ENCODE measurements around the gene PRKN.

Gene PRKN

DNA sequence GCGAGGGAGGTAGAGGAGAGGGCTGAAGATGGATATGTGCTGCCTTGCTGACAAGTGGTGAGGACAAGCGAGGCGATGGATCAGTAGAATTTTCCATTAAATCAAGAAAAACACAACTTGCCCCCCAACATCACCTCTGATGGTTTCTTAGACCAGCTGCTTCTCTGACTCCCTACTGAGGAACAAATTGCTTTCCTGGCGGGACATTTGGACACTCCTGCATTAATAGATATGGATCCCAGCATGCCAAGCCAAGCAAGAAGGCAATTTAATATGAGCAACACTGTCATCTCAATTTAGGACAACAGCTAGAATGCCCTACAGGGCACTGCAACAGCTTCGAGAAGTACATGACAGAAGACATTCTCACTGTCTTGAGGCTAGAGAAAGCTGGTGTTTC is 1205.3 kb downstream of the PRKN start:
- Histone ChIP-seq H4K20me1 (ENCODE audit: insufficient read depth, low read length) (no peaks in the 10 kb centered on the region), H3F3A (ENCODE audit: insufficient read depth, low read length) (no peaks in the 10 kb centered on the region), H2AFZ (ENCODE audit: low read length) (no peak overlapping the region)

DNA sequence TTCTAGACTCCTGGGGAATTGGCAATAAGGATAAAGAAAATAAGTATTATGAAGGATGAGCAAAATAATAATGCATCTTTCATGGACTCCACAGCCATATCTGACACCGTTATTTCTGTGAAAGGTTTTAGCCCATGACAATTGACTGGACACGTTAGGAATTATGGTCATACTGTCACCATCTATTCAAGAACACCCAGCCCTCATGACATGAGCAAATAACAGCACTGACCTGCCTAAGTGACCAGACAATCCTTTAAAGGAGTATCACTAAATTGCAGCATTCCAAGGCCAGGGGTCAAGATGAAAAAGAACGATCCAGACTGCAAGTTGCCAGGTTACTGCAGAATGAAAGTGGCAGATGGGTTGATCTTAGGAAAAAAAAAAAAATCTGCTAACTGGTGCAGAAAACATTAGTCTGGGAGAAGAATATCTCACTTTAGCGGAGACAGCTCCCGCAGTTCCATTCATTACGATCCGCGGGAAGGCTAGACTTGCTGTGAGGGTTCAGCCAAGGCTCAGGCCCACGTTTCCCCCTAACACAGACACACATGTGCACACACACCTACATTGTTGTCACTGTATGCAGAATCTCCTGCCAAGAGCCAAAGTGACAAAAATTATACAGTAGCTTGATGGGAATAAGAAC is 1216.0 kb downstream of the PRKN start:
- Histone ChIP-seq H3F3A (ENCODE audit: insufficient read depth, low read length) (no peaks in the 10 kb centered on the region), H3K27me3 (ENCODE audit: insufficient read depth, low read length) (no peaks in the 10 kb centered on the region), H3K27ac (ENCODE audit: low read depth, low read length, poor library complexity, severe bottlenecking) (no peak overlapping the region), H4K20me1 (ENCODE audit: insufficient read depth, low read length) (no peaks in the 10 kb centered on the region), H3K4me2 (ENCODE audit: low read length) (no peak overlapping the region), H2AFZ (ENCODE audit: low read length) (no peak overlapping the region), H3K36me3 (ENCODE audit: insufficient read depth, low read length) (no peaks in the 10 kb centered on the region), H3K4me3 (ENCODE audit: low read depth, low read length, poor library complexity, severe bottlenecking) (no peak overlapping the region), H3K79me2 (ENCODE audit: insufficient read depth, low read length) (no peaks in the 10 kb centered on the region), H3K9me2 (ENCODE audit: low read depth, low read length) (no peaks in the 10 kb centered on the region), H3K9ac (ENCODE audit: low read length) (no peak overlapping the region), H3K9me3 (ENCODE audit: low read length) (no peaks in the 10 kb centered on the region), H3K4me1 (ENCODE audit: insufficient read depth, low read length, severe bottlenecking) (no peaks in the 10 kb centered on the region)
- TF ChIP-seq, protein P1, sequence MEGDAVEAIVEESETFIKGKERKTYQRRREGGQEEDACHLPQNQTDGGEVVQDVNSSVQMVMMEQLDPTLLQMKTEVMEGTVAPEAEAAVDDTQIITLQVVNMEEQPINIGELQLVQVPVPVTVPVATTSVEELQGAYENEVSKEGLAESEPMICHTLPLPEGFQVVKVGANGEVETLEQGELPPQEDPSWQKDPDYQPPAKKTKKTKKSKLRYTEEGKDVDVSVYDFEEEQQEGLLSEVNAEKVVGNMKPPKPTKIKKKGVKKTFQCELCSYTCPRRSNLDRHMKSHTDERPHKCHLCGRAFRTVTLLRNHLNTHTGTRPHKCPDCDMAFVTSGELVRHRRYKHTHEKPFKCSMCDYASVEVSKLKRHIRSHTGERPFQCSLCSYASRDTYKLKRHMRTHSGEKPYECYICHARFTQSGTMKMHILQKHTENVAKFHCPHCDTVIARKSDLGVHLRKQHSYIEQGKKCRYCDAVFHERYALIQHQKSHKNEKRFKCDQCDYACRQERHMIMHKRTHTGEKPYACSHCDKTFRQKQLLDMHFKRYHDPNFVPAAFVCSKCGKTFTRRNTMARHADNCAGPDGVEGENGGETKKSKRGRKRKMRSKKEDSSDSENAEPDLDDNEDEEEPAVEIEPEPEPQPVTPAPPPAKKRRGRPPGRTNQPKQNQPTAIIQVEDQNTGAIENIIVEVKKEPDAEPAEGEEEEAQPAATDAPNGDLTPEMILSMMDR (IDR thresholded peaks at IDR 0.05; ENCODE audit: low read length), result no peak
- no peak for TF ChIP-seq EZH2 (IDR thresholded peaks at IDR 0.05; ENCODE audit: borderline replicate concordance, low read length)

More for the DNA sequence above, 1205.3 kb downstream of the PRKN start:
- no peak overlapping the region for H3K9ac ChIP-seq (ENCODE audit: low read length)
- no peaks in the 10 kb centered on the region for H3K9me3 ChIP-seq (ENCODE audit: low read length)
- no peak for TF ChIP-seq EZH2 (IDR thresholded peaks at IDR 0.05; ENCODE audit: borderline replicate concordance, low read length)
- TF ChIP-seq, protein P1 (IDR thresholded peaks at IDR 0.05; ENCODE audit: low read length), result no peak
- no peaks in the 10 kb centered on the region for H3K4me1 ChIP-seq (ENCODE audit: insufficient read depth, low read length, severe bottlenecking)
- H3K79me2 ChIP-seq (ENCODE audit: insufficient read depth, low read length), result no peaks in the 10 kb centered on the region
- no peaks in the 10 kb centered on the region for H3K9me2 ChIP-seq (ENCODE audit: low read depth, low read length)
- no peak overlapping the region for H3K27ac ChIP-seq (ENCODE audit: low read depth, low read length, poor library complexity, severe bottlenecking)
- no peaks in the 10 kb centered on the region for H3K27me3 ChIP-seq (ENCODE audit: insufficient read depth, low read length)
- no peak overlapping the region for H3K4me2 ChIP-seq (ENCODE audit: low read length)
- H3K36me3 ChIP-seq (ENCODE audit: insufficient read depth, low read length), result no peaks in the 10 kb centered on the region
- H3K4me3 ChIP-seq (ENCODE audit: low read depth, low read length, poor library complexity, severe bottlenecking), result no peak overlapping the region

DNA sequence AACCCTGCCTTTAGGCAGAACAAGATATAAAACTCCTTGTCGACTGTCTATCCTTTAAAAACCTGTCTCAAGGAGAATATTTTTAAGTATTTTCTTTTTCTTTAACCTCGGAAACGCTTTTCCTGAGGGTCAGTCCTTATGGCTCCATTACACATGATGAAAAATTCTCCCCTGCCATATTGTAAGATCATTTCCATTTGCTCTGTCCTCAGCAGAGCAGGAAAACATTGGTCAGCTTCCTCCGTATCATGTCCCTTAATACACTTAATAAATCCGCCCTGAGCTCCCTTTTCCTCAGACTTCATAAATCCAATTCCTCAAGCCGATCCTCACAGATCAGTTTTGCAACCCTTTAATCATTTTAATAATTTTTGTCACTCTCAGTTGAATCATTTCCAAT is 1219.2 kb downstream of the PRKN start:
- Histone ChIP-seq H3K9me2 (ENCODE audit: low read depth, low read length) (no peaks in the 10 kb centered on the region), H2AFZ (ENCODE audit: low read length) (no peak overlapping the region), H3K9me3 (ENCODE audit: low read length) (no peaks in the 10 kb centered on the region), H3K4me3 (ENCODE audit: low read depth, low read length, poor library complexity, severe bottlenecking) (no peak overlapping the region), H3K27me3 (ENCODE audit: insufficient read depth, low read length) (no peaks in the 10 kb centered on the region), H3F3A (ENCODE audit: insufficient read depth, low read length) (no peaks in the 10 kb centered on the region), H3K4me1 (ENCODE audit: insufficient read depth, low read length, severe bottlenecking) (no peaks in the 10 kb centered on the region), H3K27ac (ENCODE audit: low read depth, low read length, poor library complexity, severe bottlenecking) (no peak overlapping the region), H3K4me2 (ENCODE audit: low read length) (no peak overlapping the region), H3K36me3 (ENCODE audit: insufficient read depth, low read length) (no peaks in the 10 kb centered on the region), H4K20me1 (ENCODE audit: insufficient read depth, low read length) (no peaks in the 10 kb centered on the region), H3K9ac (ENCODE audit: low read length) (no peak overlapping the region), H3K79me2 (ENCODE audit: insufficient read depth, low read length) (no peaks in the 10 kb centered on the region)
- TF ChIP-seq, protein P1 (IDR thresholded peaks at IDR 0.05; ENCODE audit: low read length), result no peak
- TF ChIP-seq EZH2 (IDR thresholded peaks at IDR 0.05; ENCODE audit: borderline replicate concordance, low read length), result no peak

Measured in OCI-LY1 (cell line).